Kidney (tissue), 14 donors: ENCODE results near the gene NEAT1. TPM values are rescaled to one million over a fixed set of nuclear protein-coding genes. Genes with fewer than 3 reads are reported as not detected.

Experiments used
- DNase-seq, 5 donors: peaks; one replicate each; pipeline ENCODE4 v3.0.0-alpha.2; 2013 to 2020
- FAIRE-seq: peaks from 2 replicates; lab custom pipeline; 2012; peaks lifted over from hg19 to GRCh38; lab: Jason Lieb, UNC
- H3K27ac ChIP-seq, 2 donors: one replicate each; pipeline ENCODE4 v1.7.0; 2013; ENCODE audit warnings: low read depth in 2 of 2, low read length in 2 of 2, inconsistent platforms in 1 of 2
- H3K27me3 ChIP-seq: one replicate; pipeline ENCODE4 v1.7.1; 2013; ENCODE audit warnings: low read length, inconsistent platforms; ENCODE audit not compliant: control insufficient read depth, insufficient read depth
- H3K36me3 ChIP-seq, 3 donors: one replicate each; pipeline versions ENCODE4 v1.7.0 to v1.7.1; 2013; ENCODE audit warnings: low read length in 3 of 3, control low read depth in 1 of 3, inconsistent platforms in 1 of 3; ENCODE audit not compliant: insufficient read depth in 3 of 3, control insufficient read depth in 2 of 3
- H3K4me1 ChIP-seq, 3 donors: one replicate each; pipeline versions ENCODE4 v1.7.0 to v1.7.1; 2013; ENCODE audit warnings: low read length in 3 of 3, inconsistent platforms in 1 of 3, low read depth in 1 of 3; ENCODE audit not compliant: control insufficient read depth in 2 of 3, insufficient read depth in 2 of 3
- H3K4me3 ChIP-seq, 3 donors: one replicate each; pipeline versions ENCODE4 v1.7.0 to v1.8.1; 2013; ENCODE audit warnings: low read length in 3 of 3, control low read depth in 1 of 3, inconsistent platforms in 1 of 3
- H3K9ac ChIP-seq, 3 donors: one replicate each; pipeline versions ENCODE4 v1.7.0 to v1.7.1; 2013; ENCODE audit warnings: low read length in 3 of 3, control low read depth in 1 of 3, inconsistent platforms in 1 of 3
- H3K9me3 ChIP-seq, 3 donors: one replicate each; pipeline versions ENCODE4 v1.7.0 to v1.7.1; 2013; ENCODE audit warnings: low read length in 3 of 3, control low read depth in 1 of 3, inconsistent platforms in 1 of 3; ENCODE audit not compliant: control insufficient read depth in 2 of 3, insufficient read depth in 1 of 3
- CTCF ChIP-seq: IDR thresholded peaks from 3 replicates; pipeline ENCODE4 v1.5.1; 2012; ENCODE audit warnings: mild to moderate bottlenecking, moderate library complexity, borderline replicate concordance; ENCODE audit not compliant: insufficient read depth; ENCODE audit errors: extremely low read depth
- intact Hi-C: fragments of 100-400 bp; cut with DNase I; formaldehyde crosslinking; loops from one replicate; pipeline ENCODE4 v1.11.1; 2022
- polyA plus RNA-seq: library from polyadenylated mRNA; stranded (reverse); fragments of 350-450 nt; fragmentation: Illumina TruSeq; extraction: RNeasy Lipid Tissue Mini Kit (QIAGEN cat#74804); gene quantifications from one replicate; pipeline ENCODE4 v1.2.3, GENCODE V29; 2014; ENCODE audit warnings: low read depth, low replicate concordance; ENCODE audit not compliant: insufficient read depth
- total RNA-seq: library from RNA; stranded (reverse); fragmentation: NEBNext Ultra II Directional; extraction: Animal tissue kit (Norgen Biotek cat#: 25700); gene quantifications from one replicate; pipeline ENCODE4 v1.2.1, GENCODE V29; 2021
- donor health status: control.
- donor health status: control.
- donor health status: control.
- donor health status: control.
- donor health status: control.
- donor health status: DM: yes; HTN: yes; CAD: no.
- donor health status: Normal renal cell carcinoma (clear cell type).

The NEAT1 gene
- total and polyA plus RNA-seq, 2 donors from 2014 or later, result 595 to 1,006 TPM

GRCh38 chr11:65474864-65475263 is 52.3 kb downstream of the NEAT1 start:
- no peaks in the 10 kb centered on the region for H3K36me3 ChIP-seq
- H3K27me3 ChIP-seq, result no peaks in the 10 kb centered on the region
- intact Hi-C loops, result no loop called here
- peaks cover 4 to 33% (median 18%) of the 10 kb centered on the region in 3 donors for H3K4me1 ChIP-seq
- FAIRE-seq (no peak), DNase-seq (peak in 1 of 5 donors; percentile 18)
- H3K27ac ChIP-seq, result peak overlapping the region in 1 of 2 donors; percentile 27
- H3K4me3 ChIP-seq, result no peak overlapping the region
- no peak overlapping the region for H3K9ac ChIP-seq
- H3K9me3 ChIP-seq, result no peaks in the 10 kb centered on the region
- no peak for TF ChIP-seq CTCF

GRCh38 chr11:65476632-65477148 is 54.1 kb downstream of the NEAT1 start:
- Histone ChIP-seq H3K4me1 (peaks cover 4 to 26% (median 14%) of the 10 kb centered on the region in 3 donors), H3K9me3 (no peaks in the 10 kb centered on the region), H3K27me3 (no peaks in the 10 kb centered on the region), H3K36me3 (no peaks in the 10 kb centered on the region), H3K27ac (peak overlapping the region; percentile 100), H3K4me3 (peak overlapping the region; percentile 76 to 94 (median 77)), H3K9ac (peak overlapping the region; percentile 38 to 100 (median 97))
- DNase-seq (peak in 1 of 5 donors; percentile 55), FAIRE-seq (no peak)
- intact Hi-C loops, result no loop called here
- no peak for TF ChIP-seq CTCF

- no peak for TF ChIP-seq CTCF
- Histone ChIP-seq H3K9ac (peak overlapping the region; percentile 65 to 100 (median 97)), H3K27ac (peak overlapping the region; percentile 100), H3K27me3 (no peaks in the 10 kb centered on the region), H3K36me3 (no peaks in the 10 kb centered on the region), H3K4me1 (peaks cover 4 to 23% (median 11%) of the 10 kb centered on the region in 3 donors), H3K9me3 (no peaks in the 10 kb centered on the region), H3K4me3 (peak overlapping the region; percentile 76 to 94 (median 77))
- FAIRE-seq, result no peak
- peak; percentile 94 to 99 (median 97) for DNase-seq
- intact Hi-C loops, result no loop called here
These were observed 54.8 kb downstream of the NEAT1 start for GRCh38 chr11:65477149-65477965.
